K562 (cell line): ENCODE measurements around the gene ANO8.

Experiments used
- MIER1 ChIP-seq: fragments of 450-650 bp; IDR thresholded peaks from 2 replicates; pipeline ENCODE4 v1.6.1; 2016; ENCODE audit warnings: antibody characterized with exemption, mild to moderate bottlenecking, low read depth
- RBBP5 ChIP-seq: fragments of 200-600 bp; sonication (generic); IDR thresholded peaks from 2 replicates; pipeline ENCODE4 v1.6.1; 2012; ENCODE audit warnings: borderline replicate concordance, mild to moderate bottlenecking, low read length, control low read depth, inconsistent platforms; ENCODE audit not compliant: insufficient read depth, poor library complexity, severe bottlenecking
- ZNF232 ChIP-seq: sonication (generic); formaldehyde crosslinking; IDR thresholded peaks from 2 replicates; pipeline ENCODE4 v1.8.0; 2022; ENCODE audit warnings: mild to moderate bottlenecking, missing genetic modification reagents
- TF ChIP-seq, protein P1 (sequence below), 2 experiments: fragments of 450-650 bp; formaldehyde crosslinking in 1 of 2; IDR thresholded peaks; 2 replicates each; pipeline versions ENCODE4 v1.4.0 to v1.6.1; 2014 to 2020; ENCODE audit warnings: mild to moderate bottlenecking in 2 of 2, borderline replicate concordance in 1 of 2, low read depth in 1 of 2
- TF ChIP-seq, protein P2 (sequence below): fragments of 450-650 bp; IDR thresholded peaks from 2 replicates; pipeline ENCODE4 v1.6.1; 2018; ENCODE audit warnings: mild to moderate bottlenecking, low read depth; ENCODE audit not compliant: partially characterized antibody
- TF ChIP-seq, protein P3 (sequence below): fragments of 450-650 bp; formaldehyde crosslinking; conservative IDR thresholded peaks from 2 replicates; pipeline ENCODE4 v1.4.0; 2022; ENCODE audit warnings: mild to moderate bottlenecking, missing genetic modification characterization

DNA sequence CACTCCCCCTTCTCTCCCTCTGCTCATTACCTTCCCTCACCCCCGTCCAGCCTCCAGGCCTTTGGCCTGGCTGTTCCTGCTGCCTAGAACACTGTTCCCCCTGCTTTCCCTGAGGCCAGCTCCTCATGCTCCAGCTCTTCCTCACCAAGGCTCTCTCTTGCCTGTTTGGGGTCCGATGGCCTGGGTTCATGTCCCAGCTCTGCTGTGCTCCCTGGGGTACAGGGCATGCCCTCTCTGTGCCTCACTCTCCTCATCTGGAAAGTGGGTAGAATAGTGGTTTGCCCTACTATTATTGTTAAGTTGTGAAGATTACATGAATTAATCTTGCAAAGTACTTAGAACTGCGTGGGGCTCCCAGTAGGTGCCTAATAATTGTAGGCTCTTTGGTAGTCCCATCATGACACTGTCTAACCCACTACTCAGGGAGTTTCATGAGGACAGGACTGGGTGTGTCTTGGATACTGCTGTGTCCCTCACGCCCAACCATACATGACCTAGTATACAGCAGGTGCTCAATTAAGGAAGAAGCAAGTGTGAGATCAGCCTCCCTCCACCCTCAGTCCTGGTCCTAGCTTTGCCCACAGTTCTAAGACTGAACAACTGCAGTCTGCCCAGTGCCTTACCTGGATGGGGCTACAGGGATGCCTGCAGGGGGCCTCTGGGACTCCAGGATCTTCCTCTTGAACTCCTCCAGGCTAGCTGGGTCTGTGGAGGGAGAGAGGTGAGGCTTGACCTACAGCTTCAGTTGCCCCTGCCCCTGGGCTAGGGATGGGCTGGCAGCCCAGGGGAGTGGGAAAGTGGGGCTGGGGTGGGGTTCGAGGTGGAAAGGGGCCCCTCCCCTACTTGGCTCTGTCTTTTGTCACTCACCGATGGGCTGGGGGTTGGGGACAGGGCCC is 25.5 kb upstream of the ANO8 start:
- TF ChIP-seq RBBP5 = no peak
- TF ChIP-seq, protein P1, sequence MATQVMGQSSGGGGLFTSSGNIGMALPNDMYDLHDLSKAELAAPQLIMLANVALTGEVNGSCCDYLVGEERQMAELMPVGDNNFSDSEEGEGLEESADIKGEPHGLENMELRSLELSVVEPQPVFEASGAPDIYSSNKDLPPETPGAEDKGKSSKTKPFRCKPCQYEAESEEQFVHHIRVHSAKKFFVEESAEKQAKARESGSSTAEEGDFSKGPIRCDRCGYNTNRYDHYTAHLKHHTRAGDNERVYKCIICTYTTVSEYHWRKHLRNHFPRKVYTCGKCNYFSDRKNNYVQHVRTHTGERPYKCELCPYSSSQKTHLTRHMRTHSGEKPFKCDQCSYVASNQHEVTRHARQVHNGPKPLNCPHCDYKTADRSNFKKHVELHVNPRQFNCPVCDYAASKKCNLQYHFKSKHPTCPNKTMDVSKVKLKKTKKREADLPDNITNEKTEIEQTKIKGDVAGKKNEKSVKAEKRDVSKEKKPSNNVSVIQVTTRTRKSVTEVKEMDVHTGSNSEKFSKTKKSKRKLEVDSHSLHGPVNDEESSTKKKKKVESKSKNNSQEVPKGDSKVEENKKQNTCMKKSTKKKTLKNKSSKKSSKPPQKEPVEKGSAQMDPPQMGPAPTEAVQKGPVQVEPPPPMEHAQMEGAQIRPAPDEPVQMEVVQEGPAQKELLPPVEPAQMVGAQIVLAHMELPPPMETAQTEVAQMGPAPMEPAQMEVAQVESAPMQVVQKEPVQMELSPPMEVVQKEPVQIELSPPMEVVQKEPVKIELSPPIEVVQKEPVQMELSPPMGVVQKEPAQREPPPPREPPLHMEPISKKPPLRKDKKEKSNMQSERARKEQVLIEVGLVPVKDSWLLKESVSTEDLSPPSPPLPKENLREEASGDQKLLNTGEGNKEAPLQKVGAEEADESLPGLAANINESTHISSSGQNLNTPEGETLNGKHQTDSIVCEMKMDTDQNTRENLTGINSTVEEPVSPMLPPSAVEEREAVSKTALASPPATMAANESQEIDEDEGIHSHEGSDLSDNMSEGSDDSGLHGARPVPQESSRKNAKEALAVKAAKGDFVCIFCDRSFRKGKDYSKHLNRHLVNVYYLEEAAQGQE (IDR thresholded peaks at IDR 0.05; ENCODE audit: borderline replicate concordance) = no peak
- TF ChIP-seq, protein P1 (CRISPR knock-in tag; IDR thresholded peaks at IDR 0.05; ENCODE audit: low read depth) = no peak
- no peak for TF ChIP-seq MIER1
- TF ChIP-seq, protein P2, sequence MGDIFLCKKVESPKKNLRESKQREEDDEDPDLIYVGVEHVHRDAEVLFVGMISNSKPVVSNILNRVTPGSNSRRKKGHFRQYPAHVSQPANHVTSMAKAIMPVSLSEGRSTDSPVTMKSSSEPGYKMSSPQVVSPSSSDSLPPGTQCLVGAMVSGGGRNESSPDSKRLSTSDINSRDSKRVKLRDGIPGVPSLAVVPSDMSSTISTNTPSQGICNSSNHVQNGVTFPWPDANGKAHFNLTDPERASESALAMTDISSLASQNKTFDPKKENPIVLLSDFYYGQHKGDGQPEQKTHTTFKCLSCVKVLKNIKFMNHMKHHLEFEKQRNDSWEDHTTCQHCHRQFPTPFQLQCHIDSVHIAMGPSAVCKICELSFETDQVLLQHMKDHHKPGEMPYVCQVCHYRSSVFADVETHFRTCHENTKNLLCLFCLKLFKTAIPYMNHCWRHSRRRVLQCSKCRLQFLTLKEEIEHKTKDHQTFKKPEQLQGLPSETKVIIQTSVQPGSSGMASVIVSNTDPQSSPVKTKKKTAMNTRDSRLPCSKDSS = no peak
- TF ChIP-seq, protein P3, sequence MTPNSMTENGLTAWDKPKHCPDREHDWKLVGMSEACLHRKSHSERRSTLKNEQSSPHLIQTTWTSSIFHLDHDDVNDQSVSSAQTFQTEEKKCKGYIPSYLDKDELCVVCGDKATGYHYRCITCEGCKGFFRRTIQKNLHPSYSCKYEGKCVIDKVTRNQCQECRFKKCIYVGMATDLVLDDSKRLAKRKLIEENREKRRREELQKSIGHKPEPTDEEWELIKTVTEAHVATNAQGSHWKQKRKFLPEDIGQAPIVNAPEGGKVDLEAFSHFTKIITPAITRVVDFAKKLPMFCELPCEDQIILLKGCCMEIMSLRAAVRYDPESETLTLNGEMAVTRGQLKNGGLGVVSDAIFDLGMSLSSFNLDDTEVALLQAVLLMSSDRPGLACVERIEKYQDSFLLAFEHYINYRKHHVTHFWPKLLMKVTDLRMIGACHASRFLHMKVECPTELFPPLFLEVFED (CRISPR knock-in tag) = no peak
- no peak for TF ChIP-seq ZNF232 (CRISPR knock-in tag)
